ENCODE results near the gene ZSCAN10. TPM values are rescaled to one million over a fixed set of nuclear protein-coding genes. Genes with fewer than 3 reads are reported as not detected.

The ZSCAN10 gene
- total and polyA plus RNA-seq, 9 of the 15 experiments (the other 6 are each of a cell fraction or from before 2014, with no cell fraction given): 0.22 TPM; not detected in 8

- TF ChIP-seq RERE (CRISPR knock-in tag; IDR thresholded peaks at IDR 0.05; ENCODE audit: borderline replicate concordance): no peak
- TF ChIP-seq RREB1 (CRISPR knock-in tag; IDR thresholded peaks at IDR 0.05): peak; percentile 75; the same call in 1 of the 2 replicates
- peak; percentile 89 for TF ChIP-seq ZBTB40 (IDR thresholded peaks at IDR 0.05)
- no peak for TF ChIP-seq ZBTB40 (CRISPR knock-in tag; IDR thresholded peaks at IDR 0.05)
Observed at GRCh38 chr16:3123986-3124886, 25.1 kb upstream of the ZSCAN10 start (continued).
